Stimulated activated CD8-positive, alpha-beta memory T cell treated with anti-CD3 and anti-CD28 coated beads, Interleukin-4, amount 100 ng/mL, for 4 hours (primary cell): ENCODE results near the gene TAPBP.
A peak's percentile ranks its signal among the peaks of the same experiment; 100 is the strongest.
"Not testable (repeated sequence)": the region's sequence is repeated elsewhere in the genome, so short reads cannot be mapped to it uniquely, and the experiment has no call there.

ENCODE experiments used
- DNase-seq, 2 donors: peaks; one replicate each; pipeline ENCODE4 v3.0.0-alpha.2; 2020; ENCODE audit warnings: low read depth in 2 of 2, low spot score in 1 of 2

The TAPBP gene

GRCh38 chr6:33297956-33298772 lies 15.7 kb downstream of the TAPBP start:
- no peak for DNase-seq

GRCh38 chr6:33297406-33297955 lies 16.4 kb downstream of the TAPBP start:
- no peak for DNase-seq

GRCh38 chr6:33296797-33297405 lies 17.0 kb downstream of the TAPBP start:
- no peak for DNase-seq

- no peak for DNase-seq
Measured at GRCh38 chr6:33295621-33296369, 18.1 kb downstream of the TAPBP start.

GRCh38 chr6:33294086-33294823 lies 19.6 kb downstream of the TAPBP start:
- no peak for DNase-seq

- DNase-seq = no peak
Measured at GRCh38 chr6:33292996-33293682, 20.7 kb downstream of the TAPBP start.

GRCh38 chr6:33290459-33290858 lies 23.4 kb downstream of the TAPBP start:
- DNase-seq = no peak

- no peak for DNase-seq
Measured at GRCh38 chr6:33289784-33290315, 24.0 kb downstream of the TAPBP start.

GRCh38 chr6:33288921-33289783 lies 24.7 kb downstream of the TAPBP start, which contains the start of the genes PFDN6 and WDR46:
Gene PFDN6 (plus strand): TSS chr6:33289601. CDS start chr6:33289857, 256 bp downstream.
Gene WDR46 (minus strand): TSS chr6:33289239. CDS start chr6:33289170, 69 bp downstream.
- DNase-seq = peak; percentile 62 to 65

- no peak for DNase-seq
Measured at GRCh38 chr6:33288141-33288920, 25.5 kb downstream of the TAPBP start.

GRCh38 chr6:33286946-33287914 lies 26.6 kb downstream of the TAPBP start:
- DNase-seq = no peak

- not testable (repeated sequence) for DNase-seq
Measured at GRCh38 chr6:33285214-33285613, 28.7 kb downstream of the TAPBP start.

GRCh38 chr6:33280539-33280938 lies 33.3 kb downstream of the TAPBP start:
- no peak for DNase-seq

- no peak for DNase-seq
Measured at GRCh38 chr6:33279971-33280511, 33.8 kb downstream of the TAPBP start.

- DNase-seq = no peak
Measured at GRCh38 chr6:33279257-33279695, 34.6 kb downstream of the TAPBP start.

- DNase-seq = no peak
Measured at GRCh38 chr6:33278810-33279209, 35.1 kb downstream of the TAPBP start.

GRCh38 chr6:33278392-33278741 lies 35.5 kb downstream of the TAPBP start:
- no peak for DNase-seq
